SK-N-SH (cell line): Measurements from ENCODE around the gene PYDC1. TPM values are rescaled to one million over a fixed set of nuclear protein-coding genes. Genes with fewer than 3 reads are reported as not detected.

Experiments
- CTCF ChIA-PET: fragments of 300-600, 350-600 bp; formaldehyde crosslinking; extraction: SDS; loops from one replicate; lab custom pipeline; 2021; lab: Yijun Ruan, JAX
- POLR2A ChIA-PET: fragments of 350-600 bp; sonication (Branson Sonifier 250); formaldehyde crosslinking; extraction: SDS; loops from one replicate; lab custom pipeline; 2020; ENCODE audit warnings: antibody characterized with exemption, inconsistent platforms; lab: Yijun Ruan, JAX
- DNase-seq: peaks from one replicate; pipeline ENCODE4 v3.0.0; 2012
- H2AFZ ChIP-seq: fragments of 200-600 bp; sonication (generic); 2 replicates; pipeline ENCODE4 v1.8.1; 2016; ENCODE audit warnings: antibody characterized with exemption, mild to moderate bottlenecking, low read depth
- H3F3A ChIP-seq: fragments of 200-600 bp; sonication (generic); replicated peaks from 2 replicates; pipeline ENCODE3; 2016; ENCODE audit warnings: antibody characterized with exemption, mild to moderate bottlenecking; ENCODE audit not compliant: insufficient read depth
- H3K27ac ChIP-seq, 2 experiments: fragments of 200-500 bp in 1 of 2; fragments of 200-600 bp in 1 of 2; sonication (Bioruptor generic) in 1 of 2; sonication (generic), shearing (Covaris generic) in 1 of 2; 2 replicates each; pipeline versions ENCODE4 v1.5.1 to v1.6.1; 2014 to 2016; ENCODE audit warnings: low read depth in 2 of 2, inconsistent platforms in 1 of 2, low read length in 1 of 2, mild to moderate bottlenecking in 1 of 2, mixed read lengths in 1 of 2
- H3K27me3 ChIP-seq: fragments of 200-600 bp; sonication (generic), shearing (Covaris generic); 2 replicates; pipeline ENCODE4 v1.6.1; 2016; ENCODE audit warnings: mixed run types; ENCODE audit not compliant: insufficient read depth
- H3K36me3 ChIP-seq, 2 experiments: fragments of 200-500 bp in 1 of 2; fragments of 200-600 bp in 1 of 2; sonication (Bioruptor generic) in 1 of 2; sonication (generic) in 1 of 2; replicated peaks in 1 of 2; 2 replicates each; pipeline versions ENCODE3 to v1.5.1; 2014 to 2016; ENCODE audit warnings: low read length in 1 of 2, mild to moderate bottlenecking in 1 of 2; ENCODE audit not compliant: insufficient read depth in 2 of 2, control insufficient read depth in 1 of 2
- H3K4me1 ChIP-seq, 2 experiments: fragments of 200-500 bp in 1 of 2; fragments of 200-600 bp in 1 of 2; sonication (Bioruptor generic) in 1 of 2; sonication (generic), shearing (Covaris generic) in 1 of 2; 2 replicates each; pipeline versions ENCODE4 v1.5.1 to v1.6.1; 2014 to 2016; ENCODE audit warnings: low read depth in 1 of 2, low read length in 1 of 2, mixed run types in 1 of 2; ENCODE audit not compliant: insufficient read depth in 2 of 2, control insufficient read depth in 1 of 2
- H3K4me2 ChIP-seq: fragments of 200-600 bp; sonication (generic), shearing (Covaris generic); 2 replicates; pipeline ENCODE4 v1.6.1; 2017; ENCODE audit warnings: mixed run types
- H3K4me3 ChIP-seq, 2 experiments: fragments of 200-500 bp in 1 of 2; fragments of 200-600 bp in 1 of 2; sonication (Bioruptor generic) in 1 of 2; sonication (generic), shearing (Covaris generic) in 1 of 2; 2 replicates each; pipeline versions ENCODE4 v1.5.1 to v1.8.1; 2014 to 2016; ENCODE audit warnings: low read depth in 2 of 2, inconsistent platforms in 1 of 2, low read length in 1 of 2, mild to moderate bottlenecking in 1 of 2, mixed read lengths in 1 of 2, moderate library complexity in 1 of 2
- H3K79me2 ChIP-seq: fragments of 200-600 bp; sonication (generic); 2 replicates; pipeline ENCODE4 v1.8.1; 2017; ENCODE audit warnings: mild to moderate bottlenecking; ENCODE audit not compliant: insufficient read depth
- H3K9ac ChIP-seq: fragments of 200-600 bp; sonication (generic); 2 replicates; pipeline ENCODE4 v1.6.1; 2017; ENCODE audit warnings: mixed run types
- H3K9me2 ChIP-seq: fragments of 200-600 bp; sonication (generic); 2 replicates; pipeline ENCODE4 v1.6.1; 2017; ENCODE audit warnings: mixed run types
- H3K9me3 ChIP-seq: fragments of 200-600 bp; sonication (generic); 2 replicates; pipeline ENCODE4 v1.6.1; 2017; ENCODE audit warnings: mixed run types, mild to moderate bottlenecking, moderate library complexity
- H4K20me1 ChIP-seq: fragments of 200-600 bp; sonication (generic); 2 replicates; pipeline ENCODE4 v1.6.1; 2017; ENCODE audit warnings: mild to moderate bottlenecking, mixed run types; ENCODE audit not compliant: insufficient read depth
- CHD2 ChIP-seq: fragments of 150-350 bp; IDR thresholded peaks from 2 replicates; pipeline ENCODE4 v1.6.1; 2018; ENCODE audit warnings: low read length; ENCODE audit not compliant: partially characterized antibody
- CTCF ChIP-seq: fragments of 200-600 bp; sonication (generic); IDR thresholded peaks from 2 replicates; pipeline ENCODE4 v1.6.1; 2017; ENCODE audit warnings: antibody characterized with exemption, mild to moderate bottlenecking, moderate library complexity
- EP300 ChIP-seq, 2 experiments: IDR thresholded peaks; 2 replicates each; pipeline versions ENCODE4 v1.4.0 to v1.6.1; 2012; ENCODE audit warnings: borderline replicate concordance in 1 of 2, low read depth in 1 of 2, low read length in 1 of 2
- EZH2phosphoT487 ChIP-seq: fragments of 200-600 bp; sonication (generic); IDR thresholded peaks from 2 replicates; pipeline ENCODE4 v1.6.1; 2017; ENCODE audit warnings: low read depth, mixed run types, mild to moderate bottlenecking, antibody characterized with exemption, moderate library complexity, borderline replicate concordance
- FOXJ3 ChIP-seq: sonication (generic); formaldehyde crosslinking; IDR thresholded peaks from 2 replicates; pipeline ENCODE4 v1.5.1; 2020; ENCODE audit warnings: mild to moderate bottlenecking, missing genetic modification reagents
- IRF3 ChIP-seq: fragments of 150-350 bp; IDR thresholded peaks from 2 replicates; pipeline ENCODE4 v1.6.1; 2016; ENCODE audit warnings: mild to moderate bottlenecking, low read depth, low read length
- MAX ChIP-seq: IDR thresholded peaks from 2 replicates; pipeline ENCODE4 v1.4.0; 2012; ENCODE audit warnings: low read depth
- MEF2A ChIP-seq: IDR thresholded peaks from 2 replicates; pipeline ENCODE4 v1.4.0; 2012; ENCODE audit warnings: low read depth, borderline replicate concordance
- MXI1 ChIP-seq: IDR thresholded peaks from 2 replicates; pipeline ENCODE4 v1.6.1; 2012; ENCODE audit warnings: mild to moderate bottlenecking, low read depth, low read length, improper control_type of control experiment
- NFIC ChIP-seq: IDR thresholded peaks from 2 replicates; pipeline ENCODE4 v1.4.0; 2012; ENCODE audit warnings: borderline replicate concordance
- RAD21 ChIP-seq: IDR thresholded peaks from 2 replicates; pipeline ENCODE4 v1.6.1; 2012; ENCODE audit warnings: mild to moderate bottlenecking, low read length
- RCOR1 ChIP-seq: fragments of 150-350 bp; IDR thresholded peaks from 2 replicates; pipeline ENCODE4 v1.6.1; 2017; ENCODE audit warnings: antibody characterized with exemption, low read length
- RXRA ChIP-seq: IDR thresholded peaks from 2 replicates; pipeline ENCODE4 v1.4.0; 2012; ENCODE audit warnings: low read depth, mild to moderate bottlenecking, borderline replicate concordance
- SIN3A ChIP-seq: IDR thresholded peaks from 2 replicates; pipeline ENCODE4 v1.6.1; 2012; ENCODE audit warnings: low read depth, mild to moderate bottlenecking, low read length, moderate library complexity, borderline replicate concordance
- TAF1 ChIP-seq: IDR thresholded peaks from 2 replicates; pipeline ENCODE4 v1.6.1; 2012; ENCODE audit warnings: low read depth, mild to moderate bottlenecking, low read length, moderate library complexity, borderline replicate concordance
- USF2 ChIP-seq: fragments of 150-350 bp; IDR thresholded peaks from 2 replicates; pipeline ENCODE4 v1.6.1; 2017; ENCODE audit warnings: antibody characterized with exemption, low read length, low read depth, borderline replicate concordance
- YY1 ChIP-seq: IDR thresholded peaks from 2 replicates; pipeline ENCODE4 v1.4.0; 2012; ENCODE audit warnings: low read depth, mild to moderate bottlenecking
- WGBS: methylation state at CpG from one replicate; pipeline ENCODE4 v1.1.6; 2017; ENCODE audit warnings: low lambda C conversion rate; 5-methylcytosine and 5-hydroxymethylcytosine counted together
- polyA plus RNA-seq, 3 experiments: library from polyadenylated mRNA; depleted of rRNA; stranded (reverse); fragments of >200 nt; gene quantifications; 2 replicates each; pipeline ENCODE4 v1.2.3, GENCODE V29; 2012
- TF ChIP-seq, protein P1 (sequence below): IDR thresholded peaks from 2 replicates; pipeline ENCODE4 v1.4.0; 2012; ENCODE audit warnings: low read depth, borderline replicate concordance
- TF ChIP-seq, protein P2 (sequence below): IDR thresholded peaks from 2 replicates; pipeline ENCODE4 v1.4.0; 2012; ENCODE audit warnings: low read depth, borderline replicate concordance

The PYDC1 gene
- polyA plus RNA-seq, 1 of the 3 experiments (the other 2 are of a cell fraction), result not detected

DNA sequence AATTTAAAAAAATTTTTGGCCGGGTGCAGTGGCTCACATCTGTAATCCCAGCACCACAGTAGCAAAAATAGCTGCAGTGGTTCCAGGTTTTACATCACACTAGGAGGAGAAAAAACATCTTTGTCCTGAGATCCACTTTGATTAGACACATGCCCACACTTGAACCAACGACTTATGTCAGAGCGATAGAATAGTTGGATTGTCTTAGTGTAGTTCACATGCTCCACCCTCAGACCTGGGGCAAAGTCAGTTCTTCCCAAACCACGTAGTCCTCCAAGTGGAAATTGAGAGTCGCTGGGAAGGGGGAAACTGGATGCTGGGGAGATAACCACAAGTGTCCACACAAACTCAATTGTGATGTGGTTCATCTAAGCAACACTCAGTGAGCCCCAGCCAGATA lies 31.4 kb upstream of the PYDC1 start (continued):
- TF ChIP-seq CTCF (no peak), MXI1 (no peak), EZH2phosphoT487 (no peak), MEF2A (no peak)

DNA sequence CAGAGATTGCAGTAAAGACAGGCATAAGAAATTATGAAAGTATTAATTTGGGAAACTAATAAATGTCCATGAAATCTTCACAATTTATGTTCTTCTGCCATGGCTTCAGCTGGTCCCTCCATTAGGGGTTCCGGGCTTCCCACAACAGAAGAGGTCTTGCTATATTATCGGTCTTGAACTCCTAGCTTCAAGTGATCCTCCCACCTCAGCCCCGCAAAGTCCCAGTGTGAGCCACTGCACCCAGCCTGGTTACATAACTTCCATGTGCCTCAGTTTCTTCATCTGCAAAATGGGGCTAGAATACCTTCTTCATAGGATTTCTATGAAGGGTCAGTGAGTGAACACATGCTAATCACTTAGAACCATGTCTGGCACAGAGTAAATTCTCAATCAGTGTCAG lies 29.4 kb upstream of the PYDC1 start:
- Histone ChIP-seq H3K9me3 (no peaks in the 10 kb centered on the region), H3F3A (no peaks in the 10 kb centered on the region), H4K20me1 (no peaks in the 10 kb centered on the region), H3K9me2 (no peaks in the 10 kb centered on the region), H2AFZ (no peak overlapping the region), H3K27me3 (peaks cover 75% of the 10 kb centered on the region), H3K27ac (no peak overlapping the region), H3K9ac (no peak overlapping the region), H3K4me2 (no peak overlapping the region), H3K79me2 (no peaks in the 10 kb centered on the region), H3K36me3 (no peaks in the 10 kb centered on the region), H3K4me3 (no peak overlapping the region), H3K4me1 (no peaks in the 10 kb centered on the region)
- POLR2A ChIA-PET, result no interaction called here
- DNase-seq, result no peak
- TF ChIP-seq FOXJ3 (no peak), MEF2A (no peak), CHD2 (no peak), MXI1 (no peak), NFIC (no peak), TAF1 (no peak), RCOR1 (no peak), EZH2phosphoT487 (no peak), USF2 (no peak), MAX (no peak), YY1 (no peak), EP300 (IDR thresholded peaks at IDR 0.05; ENCODE audit: borderline replicate concordance in 1 of 2, low read depth in 1 of 2, low read length in 1 of 2) (no peak), SIN3A (no peak), IRF3 (no peak), CTCF (no peak), RAD21 (no peak), RXRA (no peak)
- TF ChIP-seq, protein P1, sequence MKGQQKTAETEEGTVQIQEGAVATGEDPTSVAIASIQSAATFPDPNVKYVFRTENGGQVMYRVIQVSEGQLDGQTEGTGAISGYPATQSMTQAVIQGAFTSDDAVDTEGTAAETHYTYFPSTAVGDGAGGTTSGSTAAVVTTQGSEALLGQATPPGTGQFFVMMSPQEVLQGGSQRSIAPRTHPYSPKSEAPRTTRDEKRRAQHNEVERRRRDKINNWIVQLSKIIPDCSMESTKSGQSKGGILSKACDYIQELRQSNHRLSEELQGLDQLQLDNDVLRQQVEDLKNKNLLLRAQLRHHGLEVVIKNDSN, result no peak
- TF ChIP-seq, protein P2, sequence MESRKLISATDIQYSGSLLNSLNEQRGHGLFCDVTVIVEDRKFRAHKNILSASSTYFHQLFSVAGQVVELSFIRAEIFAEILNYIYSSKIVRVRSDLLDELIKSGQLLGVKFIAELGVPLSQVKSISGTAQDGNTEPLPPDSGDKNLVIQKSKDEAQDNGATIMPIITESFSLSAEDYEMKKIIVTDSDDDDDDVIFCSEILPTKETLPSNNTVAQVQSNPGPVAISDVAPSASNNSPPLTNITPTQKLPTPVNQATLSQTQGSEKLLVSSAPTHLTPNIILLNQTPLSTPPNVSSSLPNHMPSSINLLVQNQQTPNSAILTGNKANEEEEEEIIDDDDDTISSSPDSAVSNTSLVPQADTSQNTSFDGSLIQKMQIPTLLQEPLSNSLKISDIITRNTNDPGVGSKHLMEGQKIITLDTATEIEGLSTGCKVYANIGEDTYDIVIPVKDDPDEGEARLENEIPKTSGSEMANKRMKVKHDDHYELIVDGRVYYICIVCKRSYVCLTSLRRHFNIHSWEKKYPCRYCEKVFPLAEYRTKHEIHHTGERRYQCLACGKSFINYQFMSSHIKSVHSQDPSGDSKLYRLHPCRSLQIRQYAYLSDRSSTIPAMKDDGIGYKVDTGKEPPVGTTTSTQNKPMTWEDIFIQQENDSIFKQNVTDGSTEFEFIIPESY, result no peak
- WGBS, result 58% methylated on average over 3 of the region's 3 CpGs
- CTCF ChIA-PET, result interaction anchor here (0.5 kb wide), 1 partner anchor 38 kb away, joined by 3 read pairs; no protein-coding TSS in a partner anchor
